Activated CD4-positive, alpha-beta T cell treated with anti-CD3 and anti-CD28 coated beads, Interleukin-2, amount 10 ng/mL, durations not matched to agents 7 days and 5 days (primary cell): ENCODE measurements around the gene SLC25A10. TPM values are rescaled to one million over a fixed set of nuclear protein-coding genes. Genes with fewer than 3 reads are reported as not detected.

Experiments used
- CTCF ChIA-PET: fragments of 350-600 bp; sonication (Branson Sonifier 250); formaldehyde crosslinking; loops from one replicate; lab custom pipeline; 2021; ENCODE audit warnings: antibody characterized with exemption; lab: Charles Lee
- POLR2A ChIA-PET: fragments of 350-600 bp; sonication (Branson Sonifier 250); formaldehyde crosslinking; loops from one replicate; lab custom pipeline; 2021; ENCODE audit warnings: antibody characterized with exemption; lab: Charles Lee
- DNase-seq: peaks from one replicate; pipeline ENCODE4 v3.0.0-alpha.2; 2020
- H3K27ac Mint-ChIP-seq: one replicate; pipeline ENCODE4 v1.8.0; 2021; ENCODE audit warnings: mild to moderate bottlenecking, moderate library complexity, mixed read lengths
- H3K27me3 Mint-ChIP-seq: one replicate; pipeline ENCODE4 v1.8.0; 2021; ENCODE audit warnings: mixed read lengths
- H3K36me3 Mint-ChIP-seq: one replicate; pipeline ENCODE4 v1.8.0; 2021; ENCODE audit warnings: low read depth, mixed read lengths
- H3K4me1 Mint-ChIP-seq: one replicate; pipeline ENCODE4 v1.8.0; 2021; ENCODE audit warnings: mixed read lengths
- H3K4me3 Mint-ChIP-seq: one replicate; pipeline ENCODE4 v1.8.0; 2021; ENCODE audit warnings: mild to moderate bottlenecking, moderate library complexity, mixed read lengths
- H3K9me3 Mint-ChIP-seq: one replicate; pipeline ENCODE4 v1.8.0; 2021; ENCODE audit warnings: mixed read lengths
- total RNA-seq, 2 experiments: library from RNA; stranded (reverse); gene quantifications; one replicate each; pipeline ENCODE4 v1.2.3, GENCODE V29; 2021

The SLC25A10 gene
- total RNA-seq, 2 experiments from 2014 or later, result 29.2 to 32.4 TPM

GRCh38 chr17:81690066-81690465 is 22.0 kb upstream of the SLC25A10 start:
- H3K36me3 Mint-ChIP-seq, result peaks cover 41% of the 10 kb centered on the region
- peaks cover 14% of the 10 kb centered on the region for H3K4me1 Mint-ChIP-seq
- DNase-seq, result no peak
- H3K4me3 Mint-ChIP-seq, result no peak overlapping the region
- H3K27ac Mint-ChIP-seq, result no peak overlapping the region
- H3K27me3 Mint-ChIP-seq, result no peaks in the 10 kb centered on the region
- CTCF ChIA-PET, result interaction anchor here (1.2 kb wide), 1 partner anchor 12 kb away, joined by 3 read pairs; no protein-coding TSS in a partner anchor
- POLR2A ChIA-PET, result no interaction called here
- no peaks in the 10 kb centered on the region for H3K9me3 Mint-ChIP-seq

- no peaks in the 10 kb centered on the region for H3K9me3 Mint-ChIP-seq
- DNase-seq, result no peak
- H3K27ac Mint-ChIP-seq, result no peak overlapping the region
- H3K4me3 Mint-ChIP-seq, result no peak overlapping the region
- ChIA-PET POLR2A (no interaction called here), CTCF (interaction anchor here (1.2 kb wide), 1 partner anchor 11 kb away, joined by 3 read pairs; no protein-coding TSS in a partner anchor)
- H3K36me3 Mint-ChIP-seq, result peaks cover 41% of the 10 kb centered on the region
- no peaks in the 10 kb centered on the region for H3K27me3 Mint-ChIP-seq
- H3K4me1 Mint-ChIP-seq, result peaks cover 9% of the 10 kb centered on the region
Observed at GRCh38 chr17:81690549-81690948, 21.5 kb upstream of the SLC25A10 start.

GRCh38 chr17:81691196-81691595 is 20.9 kb upstream of the SLC25A10 start:
- no peak for DNase-seq
- Mint-ChIP-seq H3K9me3 (no peaks in the 10 kb centered on the region), H3K27me3 (no peaks in the 10 kb centered on the region), H3K36me3 (peaks cover 40% of the 10 kb centered on the region), H3K4me3 (no peak overlapping the region), H3K4me1 (peaks cover 6% of the 10 kb centered on the region), H3K27ac (no peak overlapping the region)
- ChIA-PET POLR2A (no interaction called here), CTCF (interaction anchor here (0.5 kb wide), 1 partner anchor 49 kb away, joined by 3 read pairs; no protein-coding TSS in a partner anchor)

GRCh38 chr17:81691608-81692007 is 20.5 kb upstream of the SLC25A10 start:
- Mint-ChIP-seq H3K4me3 (no peak overlapping the region), H3K36me3 (peaks cover 38% of the 10 kb centered on the region)

GRCh38 chr17:81693509-81694210 is 18.4 kb upstream of the SLC25A10 start:
- Mint-ChIP-seq H3K36me3 (peaks cover 40% of the 10 kb centered on the region), H3K27ac (no peak overlapping the region), H3K4me1 (peaks cover 12% of the 10 kb centered on the region), H3K27me3 (no peaks in the 10 kb centered on the region), H3K9me3 (no peaks in the 10 kb centered on the region), H3K4me3 (no peak overlapping the region)
- CTCF ChIA-PET, result no interaction called here
- DNase-seq, result no peak
- POLR2A ChIA-PET, result interaction anchor here (1.5 kb wide), 1 partner anchor 9 kb away, joined by 3 read pairs; the partner anchor contains the start of gene MRPL12

More at GRCh38 chr17:81691608-81692007, 20.5 kb upstream of the SLC25A10 start:
- no peak overlapping the region for H3K27ac Mint-ChIP-seq
- no peaks in the 10 kb centered on the region for H3K9me3 Mint-ChIP-seq
- POLR2A ChIA-PET, result no interaction called here
- DNase-seq, result no peak
- H3K27me3 Mint-ChIP-seq, result no peaks in the 10 kb centered on the region
- H3K4me1 Mint-ChIP-seq, result peaks cover 4% of the 10 kb centered on the region
- CTCF ChIA-PET, result interaction anchor here (0.5 kb wide), 1 partner anchor 49 kb away, joined by 3 read pairs; no protein-coding TSS in a partner anchor

- no peaks in the 10 kb centered on the region for H3K9me3 Mint-ChIP-seq
- peaks cover 33% of the 10 kb centered on the region for H3K36me3 Mint-ChIP-seq
- H3K4me3 Mint-ChIP-seq, result no peak overlapping the region
- no peak for DNase-seq
- peaks cover 9% of the 10 kb centered on the region for H3K4me1 Mint-ChIP-seq
- no peaks in the 10 kb centered on the region for H3K27me3 Mint-ChIP-seq
- ChIA-PET CTCF (no interaction called here), POLR2A (no interaction called here)
- no peak overlapping the region for H3K27ac Mint-ChIP-seq
Observed at GRCh38 chr17:81694810-81695209, 17.3 kb upstream of the SLC25A10 start.

GRCh38 chr17:81695211-81695610 is 16.9 kb upstream of the SLC25A10 start:
- ChIA-PET CTCF (interaction anchor here (1.1 kb wide), 1 partner anchor 14 kb away, joined by 3 read pairs; no protein-coding TSS in a partner anchor), POLR2A (no interaction called here)
- peaks cover 9% of the 10 kb centered on the region for H3K4me1 Mint-ChIP-seq
- no peaks in the 10 kb centered on the region for H3K27me3 Mint-ChIP-seq
- peaks cover 29% of the 10 kb centered on the region for H3K36me3 Mint-ChIP-seq
- no peak overlapping the region for H3K4me3 Mint-ChIP-seq
- DNase-seq, result no peak
- H3K27ac Mint-ChIP-seq, result no peak overlapping the region
- H3K9me3 Mint-ChIP-seq, result no peaks in the 10 kb centered on the region

- POLR2A ChIA-PET, result no interaction called here
- Mint-ChIP-seq H3K4me1 (peaks cover 12% of the 10 kb centered on the region), H3K27ac (no peak overlapping the region), H3K4me3 (no peak overlapping the region), H3K36me3 (peaks cover 31% of the 10 kb centered on the region), H3K9me3 (no peaks in the 10 kb centered on the region), H3K27me3 (no peaks in the 10 kb centered on the region)
- CTCF ChIA-PET, result interaction anchor here (1.1 kb wide), 1 partner anchor 14 kb away, joined by 3 read pairs; no protein-coding TSS in a partner anchor
- DNase-seq, result no peak
Observed at GRCh38 chr17:81695801-81696200, 16.3 kb upstream of the SLC25A10 start.

- Mint-ChIP-seq H3K36me3 (peaks cover 30% of the 10 kb centered on the region), H3K4me3 (no peak overlapping the region), H3K4me1 (peaks cover 17% of the 10 kb centered on the region), H3K27me3 (no peaks in the 10 kb centered on the region), H3K9me3 (no peaks in the 10 kb centered on the region), H3K27ac (no peak overlapping the region)
- ChIA-PET CTCF (interaction anchor here (1.0 to 1.1 kb wide), 2 partner anchors 13 to 15 kb away, joined by 3 read pairs; no protein-coding TSS in a partner anchor), POLR2A (no interaction called here)
- DNase-seq, result no peak
Observed at GRCh38 chr17:81696218-81696941, 15.7 kb upstream of the SLC25A10 start.

GRCh38 chr17:81697261-81698044 is 14.6 kb upstream of the SLC25A10 start:
- Mint-ChIP-seq H3K9me3 (no peaks in the 10 kb centered on the region), H3K27me3 (no peaks in the 10 kb centered on the region), H3K36me3 (peaks cover 33% of the 10 kb centered on the region), H3K4me1 (peaks cover 24% of the 10 kb centered on the region), H3K27ac (no peak overlapping the region), H3K4me3 (no peak overlapping the region)
- CTCF ChIA-PET, result interaction anchor here (1.0 kb wide), 2 partner anchors 10 to 13 kb away, joined by 3 read pairs; no protein-coding TSS in a partner anchor
- POLR2A ChIA-PET, result no interaction called here
- DNase-seq, result no peak

- DNase-seq, result no peak
- Mint-ChIP-seq H3K4me3 (peak overlapping the region; percentile 95), H3K4me1 (peaks cover 35% of the 10 kb centered on the region), H3K27ac (peak overlapping the region; percentile 69), H3K9me3 (no peaks in the 10 kb centered on the region), H3K36me3 (peaks cover 46% of the 10 kb centered on the region), H3K27me3 (no peaks in the 10 kb centered on the region)
- POLR2A ChIA-PET, result interaction anchor here (0.8 kb wide), 1 partner anchor 11 kb away, joined by 3 read pairs; no protein-coding TSS in a partner anchor
- CTCF ChIA-PET, result no interaction called here
Observed at GRCh38 chr17:81700353-81701287, 11.5 kb upstream of the SLC25A10 start.
